Transverse colon (tissue), 4 donors: ENCODE measurements around the gene EGLN1.

Experiments
- EP300 ChIP-seq: sonication (generic); formaldehyde crosslinking; IDR thresholded peaks from one replicate; pipeline ENCODE4 v1.6.1; 2017; ENCODE audit warnings: antibody characterized with exemption, low read depth
- POLR2A ChIP-seq: fragments of 450-650 bp; IDR thresholded peaks from one replicate; pipeline ENCODE4 v1.6.1; 2016; ENCODE audit warnings: antibody characterized with exemption, mild to moderate bottlenecking, moderate library complexity
- POLR2AphosphoS5 ChIP-seq, 3 donors: sonication (generic); formaldehyde crosslinking; IDR thresholded peaks; one replicate each; pipeline ENCODE4 v1.6.1; 2016; ENCODE audit warnings: antibody characterized with exemption in 3 of 3
- TF ChIP-seq, protein P1 (sequence below), 5 experiments: fragments of 200-600 bp in 3 of 5; fragments of 450-650 bp in 2 of 5; sonication (generic) in 3 of 5; IDR thresholded peaks; 1 replicate in 2 of 5; 2 replicates in 3 of 5; pipeline ENCODE4 v1.5.1; 2016 to 2017; ENCODE audit warnings: antibody characterized with exemption in 5 of 5, inconsistent platforms in 3 of 5, mild to moderate bottlenecking in 2 of 5, moderate library complexity in 1 of 5

DNA sequence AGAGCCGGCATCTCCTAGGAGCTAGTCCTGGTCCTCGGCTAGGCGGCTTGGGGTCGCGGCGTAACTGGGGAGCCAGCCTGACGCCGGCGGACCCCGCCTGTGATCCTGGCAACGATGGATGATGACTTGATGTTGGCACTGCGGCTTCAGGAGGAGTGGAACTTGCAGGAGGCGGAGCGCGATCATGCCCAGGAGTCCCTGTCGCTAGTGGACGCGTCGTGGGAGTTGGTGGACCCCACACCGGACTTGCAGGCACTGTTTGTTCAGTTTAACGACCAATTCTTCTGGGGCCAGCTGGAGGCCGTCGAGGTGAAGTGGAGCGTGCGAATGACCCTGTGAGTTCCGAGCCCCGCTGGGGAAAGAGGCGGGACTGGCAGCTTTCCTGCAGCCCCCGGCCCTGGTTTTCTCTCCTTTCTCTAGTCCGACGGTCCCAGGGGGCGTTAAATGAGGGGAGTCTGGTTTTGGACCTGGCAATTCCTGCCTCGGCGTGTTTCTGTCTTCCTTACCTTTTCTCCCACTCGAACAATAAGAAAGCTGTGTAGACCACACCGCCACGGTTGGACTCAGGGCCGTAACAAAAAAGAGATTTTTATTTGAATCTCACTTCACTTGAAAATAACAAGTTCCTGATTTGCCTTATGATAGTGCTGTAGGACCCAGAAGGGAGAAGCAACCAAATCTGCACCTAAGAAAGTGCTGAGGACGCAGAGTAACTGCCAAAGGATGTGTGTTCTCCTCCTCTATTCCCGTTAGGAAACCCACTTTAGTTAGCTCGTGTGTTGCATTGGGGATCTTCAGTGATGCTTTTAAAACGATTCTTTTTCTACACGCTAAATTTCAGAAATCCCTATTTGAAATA, 83.6 kb downstream of the EGLN1 start, which contains the start of gene SPRTN:
- TF ChIP-seq, protein P1, sequence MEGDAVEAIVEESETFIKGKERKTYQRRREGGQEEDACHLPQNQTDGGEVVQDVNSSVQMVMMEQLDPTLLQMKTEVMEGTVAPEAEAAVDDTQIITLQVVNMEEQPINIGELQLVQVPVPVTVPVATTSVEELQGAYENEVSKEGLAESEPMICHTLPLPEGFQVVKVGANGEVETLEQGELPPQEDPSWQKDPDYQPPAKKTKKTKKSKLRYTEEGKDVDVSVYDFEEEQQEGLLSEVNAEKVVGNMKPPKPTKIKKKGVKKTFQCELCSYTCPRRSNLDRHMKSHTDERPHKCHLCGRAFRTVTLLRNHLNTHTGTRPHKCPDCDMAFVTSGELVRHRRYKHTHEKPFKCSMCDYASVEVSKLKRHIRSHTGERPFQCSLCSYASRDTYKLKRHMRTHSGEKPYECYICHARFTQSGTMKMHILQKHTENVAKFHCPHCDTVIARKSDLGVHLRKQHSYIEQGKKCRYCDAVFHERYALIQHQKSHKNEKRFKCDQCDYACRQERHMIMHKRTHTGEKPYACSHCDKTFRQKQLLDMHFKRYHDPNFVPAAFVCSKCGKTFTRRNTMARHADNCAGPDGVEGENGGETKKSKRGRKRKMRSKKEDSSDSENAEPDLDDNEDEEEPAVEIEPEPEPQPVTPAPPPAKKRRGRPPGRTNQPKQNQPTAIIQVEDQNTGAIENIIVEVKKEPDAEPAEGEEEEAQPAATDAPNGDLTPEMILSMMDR (IDR thresholded peaks at IDR 0.05), result no peak
- peak in 2 of 3 donors; percentile 3 to 28 for TF ChIP-seq POLR2AphosphoS5 (IDR thresholded peaks at IDR 0.05)
- TF ChIP-seq POLR2A, result no peak
- no peak for TF ChIP-seq EP300
